HG02678 (cell line): Measurements from ENCODE around the gene OSBPL1A.

ENCODE experiments used
- ATAC-seq: cut with Tn5 transposase; IDR thresholded peaks from one replicate; pipeline ENCODE4 v1.9.1; 2021; ENCODE audit warnings: mild to moderate bottlenecking, moderate library complexity; ENCODE audit not compliant: unreplicated experiment

Gene OSBPL1A

GRCh38 chr18:24344509-24344908 is 53.1 kb downstream of the OSBPL1A start:
- no peak for ATAC-seq

DNA sequence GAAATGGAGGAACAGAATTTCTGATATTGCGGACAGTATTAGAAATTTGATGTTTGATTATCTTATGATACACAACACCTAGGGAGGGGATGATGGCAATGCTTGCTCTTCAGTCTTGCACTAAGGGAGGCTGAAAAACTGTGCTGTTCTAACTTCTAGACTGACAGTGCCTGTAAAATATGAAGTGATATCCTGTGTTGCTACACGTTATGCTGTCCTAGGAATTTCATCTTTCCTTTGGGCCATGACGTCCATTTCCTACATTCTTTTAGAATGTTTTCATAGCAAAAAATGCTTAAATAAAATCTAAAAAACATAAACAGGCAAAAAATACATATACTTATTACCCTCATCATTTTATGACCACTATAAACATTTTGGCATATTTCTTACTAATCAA is 55.3 kb downstream of the OSBPL1A start:
- no peak for ATAC-seq

- ATAC-seq = no peak
Observed at GRCh38 chr18:24341361-24341760, 56.3 kb downstream of the OSBPL1A start.

DNA sequence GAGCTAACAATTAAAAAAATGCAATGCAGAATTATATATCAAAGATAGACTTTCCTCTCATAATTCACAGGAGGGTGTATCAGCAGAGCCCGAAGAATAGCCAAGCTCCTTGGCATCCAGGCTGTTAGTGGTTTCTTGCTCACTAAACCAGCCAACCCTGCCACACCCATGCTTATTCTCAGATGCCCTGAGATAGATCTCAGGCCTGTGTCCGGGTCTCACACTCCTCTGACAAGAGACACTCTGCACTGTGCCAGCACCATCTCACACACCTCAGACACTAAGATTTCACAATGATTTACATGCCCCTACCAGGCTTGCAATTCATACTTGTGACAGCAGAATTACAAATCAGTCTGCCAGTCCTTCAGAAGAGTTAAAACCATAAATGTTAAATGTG is 64.5 kb downstream of the OSBPL1A start:
- ATAC-seq = no peak

GRCh38 chr18:24326211-24326610 is 71.4 kb downstream of the OSBPL1A start:
- no peak for ATAC-seq

GRCh38 chr18:24322584-24323136 is 75.0 kb downstream of the OSBPL1A start:
- no peak for ATAC-seq

GRCh38 chr18:24321071-24321470 is 76.6 kb downstream of the OSBPL1A start:
- no peak for ATAC-seq

- ATAC-seq = no peak
Observed at GRCh38 chr18:24319757-24320156, 77.9 kb downstream of the OSBPL1A start.

DNA sequence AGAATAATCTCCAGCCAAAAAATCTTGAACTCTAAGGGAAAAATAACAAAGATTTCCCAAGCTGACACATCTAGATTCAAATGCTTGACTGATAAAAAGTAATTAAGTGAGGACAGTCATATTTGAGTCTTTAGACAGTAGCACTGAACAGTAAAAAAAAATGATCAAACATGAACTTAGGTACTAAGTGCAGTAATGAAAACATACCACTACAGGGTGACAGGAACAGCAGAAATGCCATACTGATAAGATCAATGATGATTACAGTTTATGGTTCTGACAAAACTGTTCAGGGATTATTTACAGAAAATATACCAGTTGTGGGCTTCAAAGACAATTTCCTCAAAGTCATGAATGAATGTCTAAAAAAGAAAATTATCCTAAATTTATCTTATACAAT is 80.3 kb downstream of the OSBPL1A start:
- no peak for ATAC-seq

GRCh38 chr18:24315170-24315569 is 82.5 kb downstream of the OSBPL1A start:
- ATAC-seq = no peak

DNA sequence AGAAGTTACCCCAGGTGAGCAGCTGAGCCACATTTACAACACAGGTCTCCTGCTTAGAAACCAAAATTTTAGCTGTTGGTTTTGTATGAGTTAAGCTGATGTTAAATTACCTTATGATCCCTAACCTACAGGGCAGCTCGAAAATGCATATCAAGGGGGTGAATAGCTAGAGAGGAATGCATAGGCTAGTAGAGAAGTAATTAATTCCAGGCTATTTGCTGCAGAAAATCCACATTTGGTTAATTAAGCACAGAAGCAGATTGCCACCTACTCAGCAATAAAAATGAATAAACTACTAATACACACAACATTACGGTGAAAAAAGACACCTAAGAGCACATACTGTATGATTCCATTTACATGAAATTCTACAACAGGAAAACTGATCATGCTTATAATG is 91.4 kb downstream of the OSBPL1A start:
- no peak for ATAC-seq

GRCh38 chr18:24300703-24301102 is 96.9 kb downstream of the OSBPL1A start:
- no peak for ATAC-seq

DNA sequence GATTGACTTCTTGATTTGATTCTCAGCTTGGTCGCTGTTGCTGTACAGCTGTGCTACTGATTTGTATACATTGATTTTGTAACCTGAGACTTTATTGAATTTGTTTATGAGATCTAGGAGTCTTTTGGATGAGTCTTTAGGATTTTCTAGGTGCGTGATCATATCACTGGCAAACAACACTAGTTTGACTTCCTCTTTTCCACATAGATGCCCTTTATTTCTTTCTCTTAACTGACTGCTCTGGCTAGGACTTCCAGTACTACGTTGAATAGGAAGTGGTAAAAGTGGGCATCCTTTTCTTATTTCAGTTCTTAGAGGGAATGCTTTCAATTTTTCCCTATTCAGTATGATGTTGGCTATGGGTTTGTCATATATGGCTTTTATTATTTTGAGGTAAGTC is 101.3 kb downstream of the OSBPL1A start:
- ATAC-seq = no peak

DNA sequence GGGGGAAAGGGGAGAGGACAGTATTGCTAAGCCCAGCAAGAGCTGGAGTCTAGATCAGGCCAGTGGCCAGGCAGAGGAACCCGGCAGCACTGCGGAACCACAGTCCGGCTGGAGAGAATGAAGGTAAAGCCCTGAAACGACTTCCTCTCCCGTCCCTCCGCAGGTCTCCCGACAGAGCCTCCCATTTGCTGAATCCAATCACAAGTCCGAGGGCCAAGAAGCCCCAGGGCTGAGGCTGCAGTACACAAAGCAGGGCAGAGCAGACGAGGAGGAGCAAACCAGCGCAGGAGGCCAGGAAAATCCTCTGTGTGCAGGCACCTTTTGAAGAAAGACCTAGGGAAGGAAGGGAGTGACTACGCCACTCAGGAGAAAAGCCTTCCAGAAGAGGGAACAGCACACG is 104.4 kb downstream of the OSBPL1A start:
- no peak for ATAC-seq

DNA sequence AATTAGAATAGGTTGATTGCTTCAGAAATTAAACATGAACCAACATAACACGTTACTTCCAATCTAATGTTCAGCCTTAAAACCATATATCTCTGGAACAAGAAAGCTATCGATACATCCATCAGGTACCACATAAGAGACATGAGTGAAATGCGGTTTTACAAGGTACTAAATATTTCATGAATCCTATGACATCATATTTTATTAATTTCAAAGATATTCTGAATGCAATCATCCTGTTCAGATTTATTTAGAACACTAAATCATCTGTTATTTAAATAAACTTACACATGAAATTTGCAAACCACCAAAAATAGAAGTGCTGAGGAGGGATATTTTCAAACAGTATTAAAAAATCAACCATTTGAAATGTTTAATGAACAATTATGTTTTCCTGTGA is 119.0 kb downstream of the OSBPL1A start:
- no peak for ATAC-seq

DNA sequence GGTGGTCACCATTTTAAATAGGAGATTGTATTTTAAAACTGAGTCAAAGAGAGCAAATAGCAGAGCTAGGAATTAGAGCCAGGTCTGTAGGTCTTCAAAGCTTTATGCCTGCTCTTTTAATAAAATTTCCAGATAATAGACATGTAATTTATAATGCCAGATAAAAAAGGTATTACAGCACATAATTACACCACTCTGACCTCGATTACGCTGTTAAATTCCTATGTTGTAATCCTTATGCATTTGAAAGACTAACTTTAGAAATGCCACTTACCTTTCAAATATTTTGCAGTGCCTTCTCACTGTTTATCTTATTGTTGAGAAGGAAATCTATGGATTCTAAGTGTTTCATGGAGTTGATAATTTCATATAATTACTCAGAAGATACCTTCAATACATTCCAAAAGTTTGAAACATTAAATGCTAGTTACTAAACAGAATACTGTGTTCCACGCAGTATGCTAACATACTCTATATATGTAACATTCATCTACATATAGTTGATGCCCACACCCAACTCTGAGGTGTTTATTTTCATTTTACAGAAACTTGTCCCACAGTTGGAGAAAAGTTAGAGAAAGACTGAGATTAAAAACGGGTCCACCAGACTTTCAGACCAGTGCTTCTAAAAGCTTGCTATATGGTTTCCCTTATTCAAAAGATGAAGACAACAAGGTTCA is 120.0 kb downstream of the OSBPL1A start:
- no peak for ATAC-seq

- ATAC-seq = no peak
Observed at GRCh38 chr18:24276994-24277393, 120.6 kb downstream of the OSBPL1A start.

- no peak for ATAC-seq
Observed at GRCh38 chr18:24274837-24275236, 122.8 kb downstream of the OSBPL1A start.

DNA sequence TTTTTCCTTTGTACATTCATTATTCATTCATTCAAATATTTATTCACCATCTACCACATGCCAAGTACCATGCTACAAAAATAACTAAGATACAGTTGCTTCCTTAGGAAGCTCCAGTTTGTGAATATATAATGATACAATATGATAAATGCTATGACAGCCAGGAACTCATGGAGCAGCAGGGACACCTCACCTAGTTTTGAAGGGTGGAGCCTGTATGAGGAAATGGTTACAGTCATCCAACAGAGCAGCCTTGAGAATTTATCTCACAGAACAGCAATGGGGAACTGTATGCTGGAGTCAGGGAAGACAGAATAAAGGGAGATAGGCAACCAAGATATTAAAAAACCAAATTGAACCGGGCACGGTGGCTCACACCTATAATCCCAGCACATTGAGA is 124.0 kb downstream of the OSBPL1A start:
- no peak for ATAC-seq

GRCh38 chr18:24272229-24272525 is 125.4 kb downstream of the OSBPL1A start:
- no peak for ATAC-seq

GRCh38 chr18:24271381-24272228 is 126.0 kb downstream of the OSBPL1A start:
- ATAC-seq = no peak

DNA sequence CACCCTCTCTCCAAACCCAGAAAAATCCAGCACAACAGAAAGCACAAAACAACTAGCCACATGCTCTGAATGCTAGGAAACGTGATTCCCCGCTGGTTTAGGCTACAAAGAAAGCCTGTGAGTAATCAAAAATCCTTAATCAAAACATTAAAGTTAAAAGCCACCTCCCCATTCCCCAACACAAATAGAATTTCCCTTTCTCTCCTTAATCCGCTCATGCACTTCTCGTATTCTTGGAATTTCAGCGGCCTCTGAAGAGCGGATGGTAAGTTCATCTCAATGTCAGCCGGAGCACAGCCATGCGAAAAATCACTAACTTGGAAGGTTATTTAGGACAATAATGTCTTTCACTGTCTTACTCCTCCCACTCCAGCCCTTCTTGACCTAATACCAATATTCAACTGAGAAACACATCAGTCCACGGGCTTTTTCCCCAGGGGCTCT is 126.7 kb downstream of the OSBPL1A start:
- ATAC-seq = no peak
